Embryonic facial prominence (tissue), 1 donor: ENCODE data around the gene BEAN1.
"Not testable (repeated sequence)": the region's sequence is repeated elsewhere in the genome, so short reads cannot be mapped to it uniquely, and the experiment has no call there.

Experiments used
- DNase-seq: peaks from one replicate; pipeline ENCODE4 v3.0.0-alpha.2; 2016; ENCODE audit errors: extremely low spot score

BEAN1 gene

DNA sequence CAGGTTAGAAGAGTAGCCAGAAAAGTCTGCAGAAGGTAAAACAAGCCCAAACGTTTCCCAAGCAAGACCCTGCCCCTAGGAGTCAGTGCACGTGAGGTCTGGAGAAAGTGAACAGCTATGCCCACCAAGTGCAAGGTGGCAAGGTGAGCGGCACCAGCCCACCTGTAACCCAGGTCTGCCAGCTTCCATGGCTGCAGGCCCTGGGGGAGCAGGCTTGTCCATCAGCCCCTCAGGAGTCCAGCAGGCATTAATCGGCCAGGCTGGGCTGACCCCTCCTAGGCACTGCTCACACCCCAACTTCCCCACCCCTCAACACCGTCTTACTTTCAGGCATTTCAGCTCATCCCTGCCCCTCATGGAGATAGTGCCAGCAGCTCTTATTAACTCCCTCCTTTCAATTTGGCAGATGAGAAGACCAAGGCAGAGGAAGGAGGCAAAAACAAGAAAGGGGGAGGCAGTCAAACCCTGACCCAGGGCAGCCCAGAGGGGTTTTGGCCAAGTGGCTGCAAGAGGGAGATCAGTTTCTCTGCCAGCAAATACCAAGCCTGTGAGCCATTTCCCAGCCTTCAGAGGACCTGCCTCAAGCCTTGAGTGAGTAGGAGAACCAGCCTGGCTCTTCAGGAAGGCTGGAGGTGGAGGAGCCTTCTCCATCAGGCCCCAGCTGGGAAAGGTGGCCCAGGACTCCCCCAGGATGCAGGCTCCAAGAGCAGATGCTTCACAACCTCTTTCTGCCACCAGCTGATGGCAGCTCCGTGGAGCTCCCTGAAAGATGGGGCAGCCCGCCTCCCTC, 14.7 kb downstream of the BEAN1 start:
- DNase-seq: no peak

DNA sequence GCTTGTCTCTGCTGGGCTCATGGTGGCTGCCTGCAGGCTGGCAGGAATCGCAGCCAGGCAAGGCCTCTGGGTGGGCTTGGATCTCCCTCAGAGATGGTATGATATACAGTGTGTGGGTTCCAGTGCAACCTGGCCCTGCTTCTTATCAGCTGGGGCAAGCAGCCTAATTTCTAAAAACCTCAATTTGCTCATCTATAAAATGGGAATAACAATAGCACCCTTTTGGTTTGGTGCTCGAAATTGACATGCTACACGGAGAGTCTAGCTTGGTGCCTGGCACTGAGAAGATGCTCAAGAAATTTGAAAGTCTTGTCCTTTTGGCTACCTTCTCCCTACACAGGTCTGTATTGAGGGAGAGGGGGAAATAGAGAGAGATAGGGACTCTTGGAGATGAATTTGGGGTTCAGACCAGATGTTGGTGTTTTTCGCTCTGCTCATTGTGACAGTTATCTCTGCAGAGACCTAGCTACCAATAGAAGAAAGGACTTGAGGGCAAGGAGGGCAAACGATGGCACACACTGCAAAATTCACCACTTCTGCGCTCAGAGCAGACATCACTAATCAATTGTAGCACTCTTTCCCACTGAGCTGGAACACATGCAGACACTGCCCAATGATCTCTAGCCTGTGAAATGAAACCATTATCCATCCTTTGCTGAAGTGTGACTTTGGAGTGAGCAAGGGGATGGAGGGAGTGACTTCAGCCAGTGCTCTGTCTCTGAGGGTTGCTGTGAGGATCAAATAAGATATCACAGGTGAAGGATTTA, 15.6 kb downstream of the BEAN1 start:
- no peak for DNase-seq

GRCh38 chr16:66443269-66443652, 16.2 kb downstream of the BEAN1 start:
- DNase-seq: no peak

GRCh38 chr16:66444049-66444481, 17.0 kb downstream of the BEAN1 start:
- DNase-seq: no peak

DNA sequence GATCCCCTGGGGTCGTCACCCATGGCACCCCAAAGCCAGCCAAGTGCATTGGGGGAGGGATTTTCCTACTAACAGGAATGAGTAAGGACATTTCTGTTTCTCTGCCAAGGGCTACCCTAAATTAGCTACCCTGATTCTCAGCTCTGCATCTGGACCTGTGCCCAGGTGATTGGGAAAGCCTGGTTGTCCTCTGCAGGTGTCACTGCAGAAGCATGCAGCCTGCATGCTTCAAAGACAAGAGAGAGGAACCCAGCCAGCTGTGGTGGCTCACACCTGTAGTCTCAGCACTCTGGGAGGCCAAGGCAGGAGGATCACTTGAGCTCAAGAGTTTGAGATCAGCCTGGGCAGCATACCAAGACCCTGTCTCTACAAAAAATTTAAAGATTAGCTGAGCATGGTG, 19.6 kb downstream of the BEAN1 start:
- DNase-seq: no peak

- no peak for DNase-seq
Observed at GRCh38 chr16:66447491-66447890, 20.4 kb downstream of the BEAN1 start.

- DNase-seq: no peak
Observed at GRCh38 chr16:66451548-66451947, 24.5 kb downstream of the BEAN1 start.

GRCh38 chr16:66453230-66453629, 26.1 kb downstream of the BEAN1 start:
- DNase-seq: not testable (repeated sequence)

DNA sequence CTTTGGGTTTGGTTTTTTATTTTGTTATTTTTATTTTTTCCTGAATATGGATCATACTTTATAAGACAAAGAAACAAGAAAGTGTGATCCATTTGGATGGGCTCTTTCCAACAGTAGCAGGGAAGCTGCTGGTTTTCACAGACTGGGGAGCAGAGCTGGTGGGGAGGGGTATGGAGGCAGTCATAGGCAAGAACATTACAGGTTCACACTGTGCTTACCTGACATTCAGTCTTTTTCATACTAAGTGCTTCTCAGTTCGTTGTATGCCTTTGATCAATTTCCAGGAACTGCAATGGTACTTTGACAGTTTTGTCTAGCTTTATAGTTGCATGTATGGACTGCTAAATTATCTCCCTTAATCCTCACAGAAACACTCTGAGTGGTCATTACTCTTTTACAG, 27.7 kb downstream of the BEAN1 start:
- DNase-seq: no peak

DNA sequence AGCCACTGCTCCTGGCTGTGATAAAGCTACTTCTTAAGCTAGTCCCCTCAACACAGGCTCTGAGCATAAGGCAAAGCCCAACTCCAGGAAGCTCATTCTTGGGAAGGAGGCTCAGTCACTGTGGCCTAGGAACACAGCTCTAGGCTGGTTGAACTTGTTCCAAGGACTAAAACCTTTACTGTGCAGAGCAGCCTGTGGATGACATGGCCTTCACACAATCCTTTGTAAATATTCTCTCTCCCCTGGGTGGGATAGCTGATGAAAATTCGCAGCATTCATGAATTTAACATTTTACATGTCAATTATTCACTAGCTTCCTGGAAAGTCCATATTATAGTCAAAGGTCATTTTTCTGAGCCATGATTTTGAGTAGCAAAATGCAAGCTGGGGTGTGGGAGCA, 28.9 kb downstream of the BEAN1 start:
- DNase-seq: no peak

- no peak for DNase-seq
Observed at GRCh38 chr16:66457888-66458287, 30.8 kb downstream of the BEAN1 start.

DNA sequence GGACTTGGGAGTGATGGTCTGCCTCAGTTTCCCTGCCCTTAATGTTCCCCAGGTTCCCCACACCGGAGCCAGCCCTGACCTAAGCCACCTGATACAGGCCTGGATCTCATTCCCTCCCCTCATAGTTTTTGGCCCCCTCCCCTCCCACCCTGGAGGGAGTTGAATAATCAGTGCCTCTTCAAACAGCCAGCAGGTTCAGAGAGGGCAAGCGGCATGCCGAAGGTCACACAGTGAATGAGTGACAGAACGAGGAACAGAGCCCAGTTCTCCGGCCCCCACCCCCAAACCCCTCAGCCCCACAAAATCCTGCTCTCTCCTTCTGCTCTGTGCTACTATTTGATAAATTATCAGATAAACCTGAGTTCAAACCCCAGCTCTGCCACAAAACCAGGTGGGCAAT, 31.2 kb downstream of the BEAN1 start:
- DNase-seq: no peak

DNA sequence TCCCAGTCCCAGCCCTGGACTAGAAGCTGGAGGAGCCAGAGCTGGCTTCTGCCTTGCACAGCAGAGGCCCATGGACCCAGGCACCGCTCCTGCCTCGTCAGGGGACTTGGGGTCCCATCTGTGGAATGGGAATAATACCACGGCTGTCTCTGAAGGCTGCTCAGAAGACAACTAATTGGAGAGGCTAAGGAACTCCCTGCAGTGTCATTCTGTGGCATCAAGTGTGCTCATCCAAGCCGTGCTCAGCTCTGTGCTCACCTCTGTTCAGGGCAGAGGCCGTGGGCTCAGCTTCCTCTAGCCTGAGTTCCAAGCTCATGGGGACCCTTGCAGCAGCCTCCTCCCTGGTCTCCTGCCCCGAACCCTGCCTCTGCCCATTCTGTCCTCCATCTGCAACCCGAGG, 31.8 kb downstream of the BEAN1 start:
- no peak for DNase-seq

- no peak for DNase-seq
Observed at GRCh38 chr16:66459878-66460277, 32.8 kb downstream of the BEAN1 start.

- no peak for DNase-seq
Observed at GRCh38 chr16:66460703-66461102, 33.6 kb downstream of the BEAN1 start.

GRCh38 chr16:66462912-66463311, 35.8 kb downstream of the BEAN1 start:
- DNase-seq: no peak

GRCh38 chr16:66465946-66466345, 38.9 kb downstream of the BEAN1 start:
- DNase-seq: not testable (repeated sequence)

- DNase-seq: not testable (repeated sequence)
Observed at GRCh38 chr16:66466636-66467035, 39.5 kb downstream of the BEAN1 start.

- no peak for DNase-seq
Observed at GRCh38 chr16:66467611-66468010, 40.5 kb downstream of the BEAN1 start.

- DNase-seq: no peak
Observed at GRCh38 chr16:66468321-66468965, 41.3 kb downstream of the BEAN1 start.

- no peak for DNase-seq
Observed at GRCh38 chr16:66469291-66469946, 42.3 kb downstream of the BEAN1 start.

- no peak for DNase-seq
Observed at GRCh38 chr16:66469947-66470546, 43.0 kb downstream of the BEAN1 start.
